WI38 (cell line): ENCODE measurements around the gene CDK5R1.

Experiments used
- H3K4me3 ChIP-seq: 2 replicates; pipeline ENCODE4 v1.5.1; 2011; ENCODE audit warnings: low read depth, mild to moderate bottlenecking, control low read depth, low read length
- CTCF ChIP-seq: IDR thresholded peaks from 2 replicates; pipeline ENCODE4 v1.5.1; 2012; ENCODE audit warnings: low read depth, mild to moderate bottlenecking, control low read depth, low read length

CDK5R1 gene

GRCh38 chr17:32525122-32525521 is 38.3 kb downstream of the CDK5R1 start:
- no peak overlapping the region for H3K4me3 ChIP-seq
- TF ChIP-seq CTCF, result no peak

- TF ChIP-seq CTCF, result no peak
- no peak overlapping the region for H3K4me3 ChIP-seq
Measured at GRCh38 chr17:32527146-32527545, 40.4 kb downstream of the CDK5R1 start.

DNA sequence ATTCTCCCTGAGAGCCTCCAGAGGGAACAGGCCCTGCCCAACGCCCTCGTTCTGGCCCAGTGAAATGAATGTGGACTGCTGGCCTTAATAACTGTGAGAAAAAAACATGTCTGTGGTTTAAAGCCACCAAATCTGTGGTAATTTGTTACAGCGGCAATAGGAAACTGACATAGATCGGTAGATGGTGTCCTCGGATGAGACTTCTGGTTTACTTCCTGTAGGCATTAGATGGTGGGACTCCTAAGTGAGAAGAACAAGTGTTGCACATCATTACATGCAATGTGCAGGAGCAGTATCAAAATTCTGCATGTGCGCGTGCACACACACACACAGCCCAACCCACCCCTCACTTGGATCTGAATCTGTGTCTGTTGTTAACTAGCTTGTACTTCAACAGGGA is 42.0 kb downstream of the CDK5R1 start:
- TF ChIP-seq CTCF, result no peak

DNA sequence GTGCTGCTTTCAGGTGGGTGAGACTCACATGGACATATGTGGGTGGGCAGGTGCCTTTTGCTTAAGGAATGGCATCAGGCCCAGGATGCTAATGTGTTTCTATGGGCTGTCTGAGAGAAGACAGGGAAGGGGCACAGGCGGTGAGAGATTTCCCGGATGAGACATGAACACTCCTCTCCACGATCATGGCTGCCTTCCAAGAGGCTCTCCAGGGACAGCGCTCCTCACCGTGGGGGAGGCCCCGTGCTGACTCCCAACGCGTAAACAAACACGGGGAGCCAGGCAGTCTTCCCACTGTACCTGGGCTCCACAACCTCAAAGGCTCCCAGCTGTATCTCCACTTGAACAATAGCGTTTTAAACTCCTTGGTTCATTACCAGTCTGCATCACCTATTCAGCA is 42.8 kb downstream of the CDK5R1 start:
- no peak for TF ChIP-seq CTCF

More for the DNA sequence above, 42.0 kb downstream of the CDK5R1 start:
- H3K4me3 ChIP-seq, result no peak overlapping the region

GRCh38 chr17:32533296-32533695 is 46.5 kb downstream of the CDK5R1 start:
- H3K4me3 ChIP-seq, result no peak overlapping the region
- TF ChIP-seq CTCF, result no peak

More for the DNA sequence above, 42.8 kb downstream of the CDK5R1 start:
- no peak overlapping the region for H3K4me3 ChIP-seq

GRCh38 chr17:32536736-32537643 is 50.2 kb downstream of the CDK5R1 start:
- no peak overlapping the region for H3K4me3 ChIP-seq
- TF ChIP-seq CTCF, result no peak
